ENCODE data around the gene IFITM5. TPM values are rescaled to one million over a fixed set of nuclear protein-coding genes. Genes with fewer than 3 reads are reported as not detected.

IFITM5 gene
- total RNA-seq: not detected

- TF ChIP-seq CTCF (IDR thresholded peaks at IDR 0.05; ENCODE audit: low read depth): no peak
Observed at GRCh38 chr11:299081-299891, at the start of gene IFITM5. TSS of gene IFITM5 (minus strand) at chr11:299526. CDS start at chr11:299490, 36 bp downstream.

GRCh38 chr11:346529-346928, 47.2 kb upstream of the IFITM5 start:
- TF ChIP-seq CTCF (IDR thresholded peaks at IDR 0.05; ENCODE audit: low read depth): no peak

GRCh38 chr11:344836-345578, 45.7 kb upstream of the IFITM5 start:
- no peak for TF ChIP-seq CTCF (IDR thresholded peaks at IDR 0.05; ENCODE audit: low read depth)

- no peak for TF ChIP-seq CTCF (IDR thresholded peaks at IDR 0.05; ENCODE audit: low read depth)
Observed at GRCh38 chr11:342328-342727, 43.0 kb upstream of the IFITM5 start.

GRCh38 chr11:340539-341512, 41.5 kb upstream of the IFITM5 start:
- no peak for TF ChIP-seq CTCF (IDR thresholded peaks at IDR 0.05; ENCODE audit: low read depth)

- no peak for TF ChIP-seq CTCF (IDR thresholded peaks at IDR 0.05; ENCODE audit: low read depth)
Observed at GRCh38 chr11:339963-340362, 40.6 kb upstream of the IFITM5 start.
